ENCODE data around the gene RPL9.

DNA sequence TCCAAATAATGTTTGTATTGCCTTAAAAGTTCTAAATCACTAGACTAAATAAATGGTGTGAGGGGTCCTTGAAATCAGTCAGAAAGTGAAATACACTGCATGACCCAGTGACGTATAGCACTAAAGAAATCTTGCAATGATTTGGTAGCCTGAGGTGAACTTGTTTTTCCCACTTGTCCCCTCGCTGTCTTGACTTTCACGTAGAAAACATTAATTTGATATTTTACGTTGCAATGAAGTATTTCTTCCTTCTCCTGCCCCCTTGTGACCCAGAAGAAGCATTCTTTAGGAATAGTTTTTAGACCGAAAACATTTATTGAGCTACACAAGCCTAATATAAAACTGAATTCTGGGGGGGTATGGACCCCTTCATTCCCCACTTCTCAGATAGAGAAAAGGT, 48.3 kb downstream of the RPL9 start:
- no peak for TF ChIP-seq EZH2 (IDR thresholded peaks at IDR 0.05; ENCODE audit: borderline replicate concordance, low read depth, low read length, severe bottlenecking)
- TF ChIP-seq, protein P1, sequence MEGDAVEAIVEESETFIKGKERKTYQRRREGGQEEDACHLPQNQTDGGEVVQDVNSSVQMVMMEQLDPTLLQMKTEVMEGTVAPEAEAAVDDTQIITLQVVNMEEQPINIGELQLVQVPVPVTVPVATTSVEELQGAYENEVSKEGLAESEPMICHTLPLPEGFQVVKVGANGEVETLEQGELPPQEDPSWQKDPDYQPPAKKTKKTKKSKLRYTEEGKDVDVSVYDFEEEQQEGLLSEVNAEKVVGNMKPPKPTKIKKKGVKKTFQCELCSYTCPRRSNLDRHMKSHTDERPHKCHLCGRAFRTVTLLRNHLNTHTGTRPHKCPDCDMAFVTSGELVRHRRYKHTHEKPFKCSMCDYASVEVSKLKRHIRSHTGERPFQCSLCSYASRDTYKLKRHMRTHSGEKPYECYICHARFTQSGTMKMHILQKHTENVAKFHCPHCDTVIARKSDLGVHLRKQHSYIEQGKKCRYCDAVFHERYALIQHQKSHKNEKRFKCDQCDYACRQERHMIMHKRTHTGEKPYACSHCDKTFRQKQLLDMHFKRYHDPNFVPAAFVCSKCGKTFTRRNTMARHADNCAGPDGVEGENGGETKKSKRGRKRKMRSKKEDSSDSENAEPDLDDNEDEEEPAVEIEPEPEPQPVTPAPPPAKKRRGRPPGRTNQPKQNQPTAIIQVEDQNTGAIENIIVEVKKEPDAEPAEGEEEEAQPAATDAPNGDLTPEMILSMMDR (IDR thresholded peaks at IDR 0.05; ENCODE audit: borderline replicate concordance, extremely low read depth, low read length, poor library complexity, severe bottlenecking): peak; percentile 32

Data from DND-41 (cell line).